ENCODE results near the gene MUC4. TPM values are rescaled to one million over a fixed set of nuclear protein-coding genes. Genes with fewer than 3 reads are reported as not detected.

Gene MUC4
- total and polyA plus RNA-seq, 4 donors = not detected

- WGBS = 90% methylated on average over 14 of the region's 14 CpGs
- H3K4me1 ChIP-seq (ENCODE audit: control insufficient read depth in 4 of 4, insufficient read depth in 4 of 4, low read length in 3 of 4) = peaks cover 0 to 6% (median 0%) of the 10 kb centered on the region in 4 donors
- no peak for DNase-seq (ENCODE audit: low spot score)
- no peaks in the 10 kb centered on the region for H3K9me3 ChIP-seq (ENCODE audit: control insufficient read depth in 4 of 4, low read length in 3 of 4)
- no peaks in the 10 kb centered on the region for H3K27me3 ChIP-seq (ENCODE audit: control insufficient read depth in 4 of 4, insufficient read depth in 4 of 4, low read length in 3 of 4)
- H3K9ac ChIP-seq (ENCODE audit: low read depth in 1 of 2, low read length in 2 of 2) = no peak overlapping the region
- TF ChIP-seq RAD21 (IDR thresholded peaks at IDR 0.05) (no peak), JUND (IDR thresholded peaks at IDR 0.05) (no peak), EGR1 (IDR thresholded peaks at IDR 0.05; ENCODE audit: low read depth in 2 of 2) (no peak), TAF1 (conservative IDR thresholded peaks at IDR 0.05) (no peak), HNF4A (conservative IDR thresholded peaks at IDR 0.05) (no peak), FOXA1 (IDR thresholded peaks at IDR 0.05) (no peak), YY1 (IDR thresholded peaks at IDR 0.05) (no peak), RXRA (IDR thresholded peaks at IDR 0.05) (no peak), SP1 (IDR thresholded peaks at IDR 0.05) (no peak), FOXA2 (IDR thresholded peaks at IDR 0.05) (no peak), ATF3 (IDR thresholded peaks at IDR 0.05) (no peak), CTCF (IDR thresholded peaks at IDR 0.05; ENCODE audit: low read depth, low read length, missing input control) (no peak), GABPA (IDR thresholded peaks at IDR 0.05 in 1 of 2, conservative IDR thresholded peaks at IDR 0.05 in 1 of 2) (no peak), HNF4G (IDR thresholded peaks at IDR 0.05) (no peak), NR2F2 (IDR thresholded peaks at IDR 0.05) (no peak)
- TF ChIP-seq, protein P1, sequence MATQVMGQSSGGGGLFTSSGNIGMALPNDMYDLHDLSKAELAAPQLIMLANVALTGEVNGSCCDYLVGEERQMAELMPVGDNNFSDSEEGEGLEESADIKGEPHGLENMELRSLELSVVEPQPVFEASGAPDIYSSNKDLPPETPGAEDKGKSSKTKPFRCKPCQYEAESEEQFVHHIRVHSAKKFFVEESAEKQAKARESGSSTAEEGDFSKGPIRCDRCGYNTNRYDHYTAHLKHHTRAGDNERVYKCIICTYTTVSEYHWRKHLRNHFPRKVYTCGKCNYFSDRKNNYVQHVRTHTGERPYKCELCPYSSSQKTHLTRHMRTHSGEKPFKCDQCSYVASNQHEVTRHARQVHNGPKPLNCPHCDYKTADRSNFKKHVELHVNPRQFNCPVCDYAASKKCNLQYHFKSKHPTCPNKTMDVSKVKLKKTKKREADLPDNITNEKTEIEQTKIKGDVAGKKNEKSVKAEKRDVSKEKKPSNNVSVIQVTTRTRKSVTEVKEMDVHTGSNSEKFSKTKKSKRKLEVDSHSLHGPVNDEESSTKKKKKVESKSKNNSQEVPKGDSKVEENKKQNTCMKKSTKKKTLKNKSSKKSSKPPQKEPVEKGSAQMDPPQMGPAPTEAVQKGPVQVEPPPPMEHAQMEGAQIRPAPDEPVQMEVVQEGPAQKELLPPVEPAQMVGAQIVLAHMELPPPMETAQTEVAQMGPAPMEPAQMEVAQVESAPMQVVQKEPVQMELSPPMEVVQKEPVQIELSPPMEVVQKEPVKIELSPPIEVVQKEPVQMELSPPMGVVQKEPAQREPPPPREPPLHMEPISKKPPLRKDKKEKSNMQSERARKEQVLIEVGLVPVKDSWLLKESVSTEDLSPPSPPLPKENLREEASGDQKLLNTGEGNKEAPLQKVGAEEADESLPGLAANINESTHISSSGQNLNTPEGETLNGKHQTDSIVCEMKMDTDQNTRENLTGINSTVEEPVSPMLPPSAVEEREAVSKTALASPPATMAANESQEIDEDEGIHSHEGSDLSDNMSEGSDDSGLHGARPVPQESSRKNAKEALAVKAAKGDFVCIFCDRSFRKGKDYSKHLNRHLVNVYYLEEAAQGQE (IDR thresholded peaks at IDR 0.05) = no peak
- TF ChIP-seq, protein P2, sequence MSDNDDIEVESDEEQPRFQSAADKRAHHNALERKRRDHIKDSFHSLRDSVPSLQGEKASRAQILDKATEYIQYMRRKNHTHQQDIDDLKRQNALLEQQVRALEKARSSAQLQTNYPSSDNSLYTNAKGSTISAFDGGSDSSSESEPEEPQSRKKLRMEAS (IDR thresholded peaks at IDR 0.05) = no peak
- TF ChIP-seq, protein P3, sequence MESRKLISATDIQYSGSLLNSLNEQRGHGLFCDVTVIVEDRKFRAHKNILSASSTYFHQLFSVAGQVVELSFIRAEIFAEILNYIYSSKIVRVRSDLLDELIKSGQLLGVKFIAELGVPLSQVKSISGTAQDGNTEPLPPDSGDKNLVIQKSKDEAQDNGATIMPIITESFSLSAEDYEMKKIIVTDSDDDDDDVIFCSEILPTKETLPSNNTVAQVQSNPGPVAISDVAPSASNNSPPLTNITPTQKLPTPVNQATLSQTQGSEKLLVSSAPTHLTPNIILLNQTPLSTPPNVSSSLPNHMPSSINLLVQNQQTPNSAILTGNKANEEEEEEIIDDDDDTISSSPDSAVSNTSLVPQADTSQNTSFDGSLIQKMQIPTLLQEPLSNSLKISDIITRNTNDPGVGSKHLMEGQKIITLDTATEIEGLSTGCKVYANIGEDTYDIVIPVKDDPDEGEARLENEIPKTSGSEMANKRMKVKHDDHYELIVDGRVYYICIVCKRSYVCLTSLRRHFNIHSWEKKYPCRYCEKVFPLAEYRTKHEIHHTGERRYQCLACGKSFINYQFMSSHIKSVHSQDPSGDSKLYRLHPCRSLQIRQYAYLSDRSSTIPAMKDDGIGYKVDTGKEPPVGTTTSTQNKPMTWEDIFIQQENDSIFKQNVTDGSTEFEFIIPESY (IDR thresholded peaks at IDR 0.05) = no peak
- no peak overlapping the region for H3K27ac ChIP-seq (ENCODE audit: low read depth in 1 of 2, low read length in 2 of 2)
- no peaks in the 10 kb centered on the region for H3K36me3 ChIP-seq (ENCODE audit: control insufficient read depth in 4 of 4, insufficient read depth in 3 of 4, low read depth in 1 of 4, low read length in 3 of 4)
- H3K4me3 ChIP-seq (ENCODE audit: low read depth in 1 of 3, low read length in 3 of 3) = no peak overlapping the region
Observed at GRCh38 chr3:195753581-195753980, 58.1 kb downstream of the MUC4 start.

Measured in liver (tissue), 9 donors.